Esophagus squamous epithelium (tissue), 5 donors: ENCODE results near the gene RPL13A. TPM values are rescaled to one million over a fixed set of nuclear protein-coding genes. Genes with fewer than 3 reads are reported as not detected.

ENCODE experiments used
- DNase-seq: peaks from one replicate; lab custom pipeline; 2025; lab: John Stamatoyannopoulos, UW
- H3K27ac ChIP-seq, 4 donors: fragments of 200-600 bp; sonication (generic); one replicate each; pipeline ENCODE4 v1.5.1; 2016 to 2019; ENCODE audit warnings: mild to moderate bottlenecking in 1 of 4
- H3K27me3 ChIP-seq, 4 donors: fragments of 200-600 bp; sonication (generic); 1 replicate in 3 of 4; 2 replicates in 1 of 4; pipeline versions ENCODE4 v1.5.1 to v1.6.0; 2017 to 2021; ENCODE audit warnings: antibody characterized with exemption in 1 of 4
- H3K36me3 ChIP-seq, 3 donors: fragments of 200-600 bp; sonication (generic); one replicate each; pipeline ENCODE4 v1.5.1; 2016 to 2019
- H3K4me1 ChIP-seq, 3 donors: fragments of 200-600 bp; sonication (generic); one replicate each; pipeline ENCODE4 v1.5.1; 2017 to 2019
- H3K4me3 ChIP-seq, 4 donors: fragments of 200-600 bp; sonication (generic); 1 replicate in 3 of 4; 2 replicates in 1 of 4; pipeline ENCODE4 v1.5.1; 2016 to 2019; ENCODE audit warnings: mild to moderate bottlenecking in 2 of 4, moderate library complexity in 1 of 4
- H3K9me3 ChIP-seq, 3 donors: fragments of 200-600 bp; sonication (generic); one replicate each; pipeline ENCODE4 v1.5.1; 2016 to 2019
- POLR2A ChIP-seq, 4 donors: fragments of 450-650 bp; IDR thresholded peaks; one replicate each; pipeline ENCODE4 v1.6.1; 2017; ENCODE audit warnings: antibody characterized with exemption in 4 of 4, mild to moderate bottlenecking in 4 of 4, moderate library complexity in 3 of 4
- WGBS, 2 donors: methylation state at CpG; one replicate each; pipeline ENCODE4 v1.1.5; 2018; 5-methylcytosine and 5-hydroxymethylcytosine counted together
- intact Hi-C: fragments of 100-400 bp; cut with DNase I; formaldehyde crosslinking; loops from one replicate; pipeline ENCODE4 v1.15.0; 2022
- small RNA-seq, 4 donors: library from RNA; depleted of rRNA; stranded (forward); fragments of <200 nt; gene quantifications; one replicate each; pipeline ENCODE3, GENCODE V24; 2016
- total RNA-seq, 4 donors: library from RNA; depleted of rRNA; stranded (reverse); fragments of >200 nt; gene quantifications; one replicate each; pipeline ENCODE4 v1.1.0, GENCODE V29; 2016
- TF ChIP-seq, protein P1 (sequence below), 6 experiments: fragments of 450-650 bp in 4 of 6; fragments of 200-600 bp in 2 of 6; sonication (generic) in 2 of 6; IDR thresholded peaks; one replicate each; pipeline ENCODE4 v1.5.1; 2016 to 2019; ENCODE audit warnings: antibody characterized with exemption in 6 of 6, mild to moderate bottlenecking in 4 of 6, moderate library complexity in 4 of 6
- donor health status: DM: yes; HTN: yes; CAD: no.

Gene RPL13A
- total RNA-seq, 4 donors from 2014 or later = 1,642 to 4,119 (median 2,165) TPM

DNA sequence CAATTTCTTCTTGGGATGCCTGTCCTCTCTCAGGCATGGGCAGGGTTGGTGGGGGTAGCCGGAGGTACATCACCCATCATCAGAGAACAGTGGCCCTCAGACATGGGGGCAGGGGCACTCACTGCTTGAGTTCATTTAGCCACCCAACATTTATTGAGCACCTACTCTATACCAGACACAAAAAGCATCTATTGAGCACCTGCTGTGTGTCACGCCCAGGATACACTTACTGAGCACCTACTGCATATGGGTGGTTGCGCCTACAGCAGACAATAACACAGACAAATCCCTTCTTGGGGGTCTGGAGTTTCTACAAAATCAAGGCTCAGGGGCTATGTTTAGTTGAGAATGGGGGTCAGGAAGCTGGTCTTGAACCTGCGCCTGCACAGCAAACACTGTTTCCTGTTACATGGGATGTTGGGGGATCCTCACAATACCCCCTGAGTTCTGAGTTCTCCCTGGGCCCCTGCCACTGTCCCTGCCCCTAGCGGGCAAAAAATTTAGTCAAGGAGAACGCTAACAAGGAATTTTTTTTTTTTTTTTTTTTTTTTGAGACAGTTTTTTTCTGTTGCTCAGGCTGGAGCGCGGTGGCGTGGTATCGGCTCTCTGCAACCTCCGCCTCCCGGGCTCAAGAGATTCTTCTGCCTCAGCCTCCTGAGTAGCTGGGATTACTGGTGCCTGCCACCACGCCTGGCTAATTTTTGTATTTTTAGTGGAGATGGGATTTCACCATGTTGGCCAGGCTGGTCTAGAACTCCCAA, 52.0 kb downstream of the RPL13A start:
- H3K4me1 ChIP-seq = peaks cover 1 to 7% (median 2%) of the 10 kb centered on the region in 3 donors
- intact Hi-C loops = no loop called here
- peaks cover 0 to 21% (median 0%) of the 10 kb centered on the region in 3 donors for H3K36me3 ChIP-seq
- TF ChIP-seq POLR2A (IDR thresholded peaks at IDR 0.05) = no peak
- TF ChIP-seq, protein P1, sequence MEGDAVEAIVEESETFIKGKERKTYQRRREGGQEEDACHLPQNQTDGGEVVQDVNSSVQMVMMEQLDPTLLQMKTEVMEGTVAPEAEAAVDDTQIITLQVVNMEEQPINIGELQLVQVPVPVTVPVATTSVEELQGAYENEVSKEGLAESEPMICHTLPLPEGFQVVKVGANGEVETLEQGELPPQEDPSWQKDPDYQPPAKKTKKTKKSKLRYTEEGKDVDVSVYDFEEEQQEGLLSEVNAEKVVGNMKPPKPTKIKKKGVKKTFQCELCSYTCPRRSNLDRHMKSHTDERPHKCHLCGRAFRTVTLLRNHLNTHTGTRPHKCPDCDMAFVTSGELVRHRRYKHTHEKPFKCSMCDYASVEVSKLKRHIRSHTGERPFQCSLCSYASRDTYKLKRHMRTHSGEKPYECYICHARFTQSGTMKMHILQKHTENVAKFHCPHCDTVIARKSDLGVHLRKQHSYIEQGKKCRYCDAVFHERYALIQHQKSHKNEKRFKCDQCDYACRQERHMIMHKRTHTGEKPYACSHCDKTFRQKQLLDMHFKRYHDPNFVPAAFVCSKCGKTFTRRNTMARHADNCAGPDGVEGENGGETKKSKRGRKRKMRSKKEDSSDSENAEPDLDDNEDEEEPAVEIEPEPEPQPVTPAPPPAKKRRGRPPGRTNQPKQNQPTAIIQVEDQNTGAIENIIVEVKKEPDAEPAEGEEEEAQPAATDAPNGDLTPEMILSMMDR (IDR thresholded peaks at IDR 0.05) = no peak
- H3K4me3 ChIP-seq = no peak overlapping the region
- no peaks in the 10 kb centered on the region for H3K9me3 ChIP-seq
- no peak for DNase-seq
- no peaks in the 10 kb centered on the region for H3K27me3 ChIP-seq
- 92 to 93% methylated on average over 12 of the region's 13 CpGs for WGBS, 2 donors
- H3K27ac ChIP-seq = no peak overlapping the region

Small RNA genes within 50 kb of the gene (small RNA-seq; reads per million reads assigned to genes)
- gene COX6CP7 = 0 reads per million in 4 donors
- 22.5 to 60.3 (median 43.4) reads per million in 4 donors for gene MIR150
- 0 reads per million in 4 donors for gene SNORD32A
- 0 reads per million in 4 donors for gene SNORD33
- 0 reads per million in 4 donors for gene SNORD34
- 0 reads per million in 4 donors for gene SNORD35A
- gene SNORD35B = 0 reads per million in 4 donors

Other genes with a start within 250 kb of the RPL13A start
- gene SLC6A16, start 162.4 kb upstream of the RPL13A start, total RNA-seq = 1 to 10 TPM in 1 of 4 donors, under 1 TPM in 2, not detected in 1; 0.13 to 1.5 (median 0.56) TPM
- 10 to 100 TPM in 1 of 4 donors, 1 to 10 TPM in 3; 3.1 to 21.4 (median 5.3) TPM for gene CD37, start 152.2 kb upstream of the RPL13A start, total RNA-seq
- gene TEAD2, start 125.2 kb upstream of the RPL13A start, total RNA-seq = 10 to 100 TPM in 2 of 4 donors, 1 to 10 TPM in 2; 3.8 to 12.4 (median 8.2) TPM
- not detected for gene DKKL1, start 123.7 kb upstream of the RPL13A start, total RNA-seq
- gene KASH5, start 99.4 kb upstream of the RPL13A start, total RNA-seq = not detected
- not detected for gene PTH2, start 64.2 kb upstream of the RPL13A start, total RNA-seq
- gene GFY, start 62.2 kb upstream of the RPL13A start, total RNA-seq = not detected
- gene SLC17A7, start 46.1 kb upstream of the RPL13A start, total RNA-seq = 1 to 10 TPM in 1 of 4 donors, under 1 TPM in 3; 0.13 to 1.5 (median 0.40) TPM
- gene PIH1D1, start 35.8 kb upstream of the RPL13A start, total RNA-seq = 10 to 100 TPM; 54.4 to 91.2 (median 67.2) TPM
- 10 to 100 TPM; 35.9 to 56.5 (median 39.0) TPM for gene ALDH16A1, start 34.4 kb upstream of the RPL13A start, total RNA-seq
- 1 to 10 TPM in 3 of 4 donors, under 1 TPM in 1; 0.75 to 4.2 (median 2.7) TPM for gene FLT3LG, start 13.4 kb upstream of the RPL13A start, total RNA-seq
- gene RPS11, start 8.8 kb downstream of the RPL13A start, total RNA-seq = 1,000 to 10,000 TPM; 2,317 to 5,784 (median 3,336) TPM
- gene FCGRT, start 25.1 kb downstream of the RPL13A start, total RNA-seq = 100 to 1,000 TPM in 1 of 4 donors, 10 to 100 TPM in 3; 18.0 to 129 (median 60.0) TPM
- 1 to 10 TPM; 1.0 to 7.2 (median 2.3) TPM for gene RCN3, start 40.4 kb downstream of the RPL13A start, total RNA-seq
- gene NOSIP, start 92.9 kb downstream of the RPL13A start, total RNA-seq = 10 to 100 TPM; 37.8 to 50.7 (median 40.2) TPM
- gene PRRG2, start 93.7 kb downstream of the RPL13A start, total RNA-seq = 10 to 100 TPM in 1 of 4 donors, 1 to 10 TPM in 3; 7.7 to 19.8 (median 8.8) TPM
- gene PRR12, start 103.6 kb downstream of the RPL13A start, total RNA-seq = 10 to 100 TPM in 1 of 4 donors, 1 to 10 TPM in 3; 4.5 to 11.9 (median 7.7) TPM
- gene RRAS, start 152.5 kb downstream of the RPL13A start, total RNA-seq = 10 to 100 TPM in 3 of 4 donors, 1 to 10 TPM in 1; 6.3 to 40.8 (median 12.8) TPM
- 10 to 100 TPM; 11.0 to 24.8 (median 15.2) TPM for gene SCAF1, start 154.6 kb downstream of the RPL13A start, total RNA-seq
- gene IRF3, start 178.2 kb downstream of the RPL13A start, total RNA-seq = 10 to 100 TPM; 33.5 to 69.1 (median 49.4) TPM
- 10 to 100 TPM in 1 of 4 donors, 1 to 10 TPM in 3; 4.4 to 12.9 (median 5.8) TPM for gene BCL2L12, start 178.3 kb downstream of the RPL13A start, total RNA-seq
- gene PRMT1, start 189.7 kb downstream of the RPL13A start, total RNA-seq = 100 to 1,000 TPM in 3 of 4 donors, 10 to 100 TPM in 1; 86.1 to 206 (median 182) TPM
- 1 to 10 TPM in 3 of 4 donors, under 1 TPM in 1; 0.91 to 2.8 (median 1.8) TPM for gene ADM5, start 202.0 kb downstream of the RPL13A start, total RNA-seq
- 1 to 10 TPM in 2 of 4 donors, under 1 TPM in 2; 0.48 to 4.8 (median 1.1) TPM for gene CPT1C, start 203.5 kb downstream of the RPL13A start, total RNA-seq